Right lobe of liver (tissue), 6 donors: Measurements from ENCODE around the gene CWC27. TPM values are rescaled to one million over a fixed set of nuclear protein-coding genes. Genes with fewer than 3 reads are reported as not detected.

Experiments used
- ATAC-seq, 4 donors: fragments of 200-7000 bp; cut with Tn5 transposase; one replicate each; pipeline ENCODE4 v1.9.1; 2020; ENCODE audit warnings: mild to moderate bottlenecking in 4 of 4, moderate library complexity in 4 of 4
- DNase-seq, 3 donors: peaks; one replicate each; pipeline ENCODE4 v3.0.0-alpha.2; 2020
- H3K27ac ChIP-seq, 3 donors: fragments of 200-600 bp; one replicate each; pipeline ENCODE4 v1.8.0; 2022
- H3K27me3 ChIP-seq, 2 donors: fragments of 200-600 bp; one replicate each; pipeline ENCODE4 v1.8.0; 2022
- H3K36me3 ChIP-seq, 4 donors: fragments of 200-600 bp; sonication (generic) in 1 of 4; one replicate each; pipeline versions ENCODE4 v1.5.1 to v1.8.0; 2017 to 2022; ENCODE audit warnings: control low read depth in 1 of 4
- H3K4me1 ChIP-seq, 4 donors: fragments of 200-600 bp; sonication (generic) in 1 of 4; one replicate each; pipeline versions ENCODE4 v1.5.1 to v1.8.0; 2017 to 2022; ENCODE audit warnings: control low read depth in 1 of 4
- H3K4me3 ChIP-seq, 3 donors: fragments of 200-600 bp; one replicate each; pipeline ENCODE4 v1.8.0; 2022
- H3K9me3 ChIP-seq, 4 donors: fragments of 200-600 bp; sonication (generic) in 1 of 4; one replicate each; pipeline versions ENCODE4 v1.5.1 to v1.8.0; 2017 to 2022; ENCODE audit warnings: control low read depth in 1 of 4
- CTCF ChIP-seq, 4 donors: fragments of 200-600 bp in 3 of 4; fragments of 450-650 bp in 1 of 4; IDR thresholded peaks; one replicate each; pipeline versions ENCODE4 v1.5.1 to v1.8.0; 2016 to 2022; ENCODE audit warnings: antibody characterized with exemption in 4 of 4, mild to moderate bottlenecking in 2 of 4
- POLR2A ChIP-seq: fragments of 450-650 bp; IDR thresholded peaks from one replicate; pipeline ENCODE4 v1.6.1; 2017; ENCODE audit warnings: antibody characterized with exemption, mild to moderate bottlenecking
- WGBS: methylation state at CpG from one replicate; pipeline ENCODE4 v1.1.6; 2018; ENCODE audit warnings: low coverage, low lambda C conversion rate; ENCODE audit not compliant: insufficient coverage; ENCODE audit errors: missing lambda C conversion rate; 5-methylcytosine and 5-hydroxymethylcytosine counted together
- intact Hi-C, 2 donors: fragments of 100-400 bp; cut with DNase I; formaldehyde crosslinking; loops; one replicate each; pipeline versions ENCODE4 v1.11.2 to v1.14.1; 2022
- total RNA-seq, 6 experiments: library from RNA; depleted of rRNA in 2 of 6; stranded (reverse); fragments of >200 nt in 2 of 6; fragmentation: NEBNext Ultra II Directional in 3 of 6; extraction: Animal tissue kit (Norgen Biotek cat#: 25700) in 3 of 6; gene quantifications; one replicate each; pipeline versions ENCODE4 v1.1.0 to v1.2.4, GENCODE V29; 2016 to 2023
- donor health status: DM: no; HTN: yes; CAD: no.
- donor health status: DM: no; HTN: no; CAD: no.
- donor health status: DM: no; HTN: no; CAD: no.
- donor health status: DM: no; HTN: yes; CAD: no.
- donor health status: DM: no; HTN: yes; CAD: no.

The CWC27 gene
- total RNA-seq, 6 experiments from 2014 or later, result 5.8 to 7.3 (median 6.8) TPM

- intact Hi-C loops, result no loop called here
- ATAC-seq (no peak), DNase-seq (no peak)
- TF ChIP-seq CTCF (IDR thresholded peaks at IDR 0.05), result no peak
- Histone ChIP-seq H3K36me3 (no peaks in the 10 kb centered on the region), H3K4me1 (no peaks in the 10 kb centered on the region), H3K27me3 (no peaks in the 10 kb centered on the region), H3K4me3 (no peak overlapping the region), H3K27ac (no peak overlapping the region), H3K9me3 (no peaks in the 10 kb centered on the region)
- WGBS, result 75% methylated on average over 4 of the region's 6 CpGs
These were observed 291.2 kb downstream of the CWC27 start for GRCh38 chr5:65059681-65060598.

DNA sequence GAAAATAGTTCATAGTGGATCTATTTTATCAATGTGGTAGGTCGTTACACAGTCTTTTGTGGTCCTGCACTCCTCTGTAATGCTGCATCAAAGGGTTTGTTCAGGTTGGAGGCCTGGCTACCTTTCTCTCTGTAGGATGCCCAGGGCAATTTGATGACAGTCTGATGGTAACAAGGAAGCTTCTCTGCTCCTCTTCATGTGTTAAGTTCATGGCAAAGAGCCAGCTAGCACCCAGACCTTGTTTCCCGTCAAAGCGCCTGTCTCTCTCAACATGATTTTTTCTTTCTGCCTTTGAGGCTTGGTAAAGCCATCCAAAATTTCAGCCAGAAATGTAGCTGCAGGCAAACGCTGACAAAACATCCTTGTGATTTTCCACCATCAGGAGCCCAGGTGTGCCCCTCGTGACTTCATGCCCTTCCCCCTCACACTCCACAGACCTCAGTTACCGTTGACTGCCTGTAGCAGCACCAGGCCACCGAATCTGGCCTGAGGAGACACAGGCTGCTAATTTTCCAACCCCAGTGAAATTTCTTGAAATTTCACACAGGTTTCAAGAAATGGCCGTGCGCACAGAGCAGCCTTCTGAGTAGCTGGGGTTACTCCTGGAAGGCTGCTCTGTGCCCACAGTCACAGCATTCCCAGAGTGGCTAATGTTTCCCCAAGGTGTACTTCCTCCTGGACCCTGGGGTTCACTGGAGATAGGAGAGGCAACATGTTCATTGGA is 292.7 kb downstream of the CWC27 start:
- DNase-seq, result no peak
- Histone ChIP-seq H3K36me3 (no peaks in the 10 kb centered on the region), H3K4me3 (no peak overlapping the region), H3K27ac (no peak overlapping the region), H3K27me3 (no peaks in the 10 kb centered on the region), H3K9me3 (no peaks in the 10 kb centered on the region), H3K4me1 (no peaks in the 10 kb centered on the region)
- intact Hi-C loops, result no loop called here
- ATAC-seq, result no peak
- TF ChIP-seq POLR2A (no peak), CTCF (IDR thresholded peaks at IDR 0.05) (no peak)
- WGBS, result 71% methylated on average over 7 of the region's 9 CpGs

DNA sequence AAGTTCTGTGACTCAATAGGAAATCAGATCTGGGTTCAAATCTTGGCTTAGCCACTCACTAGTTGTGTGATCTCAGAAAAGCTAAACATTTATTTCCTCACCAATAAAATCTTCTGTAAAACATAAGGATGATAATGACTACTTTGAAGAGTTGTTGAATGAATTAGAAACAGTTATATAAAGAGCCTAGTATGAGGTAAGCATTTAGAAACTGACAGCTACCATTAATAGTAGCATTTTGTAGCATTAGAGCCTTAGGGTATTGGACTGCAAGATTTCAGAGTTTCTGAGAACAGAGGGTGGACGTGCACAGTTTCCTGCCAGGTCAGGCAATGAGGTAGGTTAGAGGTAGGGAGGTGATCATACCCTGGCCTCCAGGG is 293.2 kb downstream of the CWC27 start:
- intact Hi-C loops, result no loop called here
- Histone ChIP-seq H3K9me3 (no peaks in the 10 kb centered on the region), H3K4me1 (no peaks in the 10 kb centered on the region), H3K27ac (no peak overlapping the region), H3K36me3 (no peaks in the 10 kb centered on the region), H3K27me3 (no peaks in the 10 kb centered on the region), H3K4me3 (no peak overlapping the region)
- no peak for TF ChIP-seq POLR2A
- no peak for TF ChIP-seq CTCF (IDR thresholded peaks at IDR 0.05)
- no peak for DNase-seq
- no peak for ATAC-seq
- WGBS, result no CpG with 5 or more reads among the region's 1 CpG

- Histone ChIP-seq H3K9me3 (no peaks in the 10 kb centered on the region), H3K4me1 (no peaks in the 10 kb centered on the region), H3K36me3 (no peaks in the 10 kb centered on the region), H3K4me3 (no peak overlapping the region), H3K27me3 (no peaks in the 10 kb centered on the region), H3K27ac (no peak overlapping the region)
- TF ChIP-seq POLR2A, result no peak
- TF ChIP-seq CTCF (IDR thresholded peaks at IDR 0.05), result no peak
- 54% methylated on average over 6 of the region's 6 CpGs for WGBS
- DNase-seq (no peak), ATAC-seq (no peak)
- intact Hi-C loops, result no loop called here
These were observed 293.8 kb downstream of the CWC27 start for GRCh38 chr5:65062469-65063083.
